GM12801 (cell line): ENCODE data around the gene FKBP1A.

Source experiments
- CTCF ChIP-seq: IDR thresholded peaks from one replicate; pipeline ENCODE4 v1.5.1; 2011; ENCODE audit warnings: control low read depth; ENCODE audit not compliant: insufficient read length; ENCODE audit errors: extremely low read depth

Gene FKBP1A

GRCh38 chr20:1378735-1379125 is 14.1 kb downstream of the FKBP1A start:
- no peak for TF ChIP-seq CTCF

GRCh38 chr20:1377984-1378734 is 14.7 kb downstream of the FKBP1A start:
- TF ChIP-seq CTCF, result no peak

GRCh38 chr20:1377341-1377871 is 15.4 kb downstream of the FKBP1A start:
- no peak for TF ChIP-seq CTCF

- no peak for TF ChIP-seq CTCF
Observed at GRCh38 chr20:1376408-1377270, 16.2 kb downstream of the FKBP1A start.

- no peak for TF ChIP-seq CTCF
Observed at GRCh38 chr20:1376007-1376406, 16.8 kb downstream of the FKBP1A start.

GRCh38 chr20:1375515-1375914 is 17.3 kb downstream of the FKBP1A start:
- no peak for TF ChIP-seq CTCF

- TF ChIP-seq CTCF, result no peak
Observed at GRCh38 chr20:1374246-1374645, 18.6 kb downstream of the FKBP1A start.
